Left ventricle myocardium inferior (tissue), 1 donor: ENCODE results near the gene IRF8. TPM values are rescaled to one million over a fixed set of nuclear protein-coding genes. Genes with fewer than 3 reads are reported as not detected.

Experiments used
- DNase-seq: peaks from one replicate; pipeline ENCODE4 v3.0.0-alpha.2; 2020
- H3K27ac ChIP-seq: fragments of 200-600 bp; replicated peaks from 2 replicates; pipeline ENCODE4 v1.8.0; 2021
- H3K27me3 ChIP-seq: fragments of 200-600 bp; 2 replicates; pipeline ENCODE4 v1.8.0; 2021; ENCODE audit warnings: low read depth
- H3K36me3 ChIP-seq: fragments of 200-600 bp; 2 replicates; pipeline ENCODE4 v1.8.0; 2021
- H3K4me1 ChIP-seq: fragments of 200-600 bp; 2 replicates; pipeline ENCODE4 v1.8.0; 2021
- H3K4me3 ChIP-seq: fragments of 200-600 bp; 2 replicates; pipeline ENCODE4 v1.8.0; 2021; ENCODE audit warnings: mild to moderate bottlenecking, moderate library complexity
- H3K9me3 ChIP-seq: fragments of 200-600 bp; replicated peaks from 2 replicates; pipeline ENCODE4 v1.8.0; 2021
- intact Hi-C: fragments of 100-400 bp; cut with micrococcal nuclease; formaldehyde crosslinking; loops from one replicate; pipeline ENCODE4 v1.11.0; 2022
- total RNA-seq: library from RNA; stranded (reverse); fragmentation: NEBNext Ultra II Directional; extraction: Animal tissue kit (Norgen Biotek cat#: 25700); gene quantifications from one replicate; pipeline ENCODE4 v1.2.1, GENCODE V29; 2021
- TF ChIP-seq, protein P1 (sequence below): fragments of 200-600 bp; IDR thresholded peaks from 2 replicates; pipeline ENCODE4 v1.8.0; 2021; ENCODE audit warnings: antibody characterized with exemption, mild to moderate bottlenecking, borderline replicate concordance
- donor health status: DM: no; HTN: yes; CAD: no; lungs with severe emphysema.

Gene IRF8
- total RNA-seq, 1 donor from 2014 or later = 2.7 TPM

GRCh38 chr16:85958731-85959130 lies 59.8 kb downstream of the IRF8 start:
- TF ChIP-seq, protein P1, sequence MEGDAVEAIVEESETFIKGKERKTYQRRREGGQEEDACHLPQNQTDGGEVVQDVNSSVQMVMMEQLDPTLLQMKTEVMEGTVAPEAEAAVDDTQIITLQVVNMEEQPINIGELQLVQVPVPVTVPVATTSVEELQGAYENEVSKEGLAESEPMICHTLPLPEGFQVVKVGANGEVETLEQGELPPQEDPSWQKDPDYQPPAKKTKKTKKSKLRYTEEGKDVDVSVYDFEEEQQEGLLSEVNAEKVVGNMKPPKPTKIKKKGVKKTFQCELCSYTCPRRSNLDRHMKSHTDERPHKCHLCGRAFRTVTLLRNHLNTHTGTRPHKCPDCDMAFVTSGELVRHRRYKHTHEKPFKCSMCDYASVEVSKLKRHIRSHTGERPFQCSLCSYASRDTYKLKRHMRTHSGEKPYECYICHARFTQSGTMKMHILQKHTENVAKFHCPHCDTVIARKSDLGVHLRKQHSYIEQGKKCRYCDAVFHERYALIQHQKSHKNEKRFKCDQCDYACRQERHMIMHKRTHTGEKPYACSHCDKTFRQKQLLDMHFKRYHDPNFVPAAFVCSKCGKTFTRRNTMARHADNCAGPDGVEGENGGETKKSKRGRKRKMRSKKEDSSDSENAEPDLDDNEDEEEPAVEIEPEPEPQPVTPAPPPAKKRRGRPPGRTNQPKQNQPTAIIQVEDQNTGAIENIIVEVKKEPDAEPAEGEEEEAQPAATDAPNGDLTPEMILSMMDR = no peak
- H3K36me3 ChIP-seq = no peaks in the 10 kb centered on the region
- H3K27ac ChIP-seq = no peak overlapping the region
- no peak for DNase-seq
- H3K9me3 ChIP-seq = no peaks in the 10 kb centered on the region
- no peak overlapping the region for H3K4me3 ChIP-seq
- H3K4me1 ChIP-seq = peaks cover 23% of the 10 kb centered on the region
- peaks cover 37% of the 10 kb centered on the region for H3K27me3 ChIP-seq
- intact Hi-C loops = no loop called here

- Histone ChIP-seq H3K27ac (no peak overlapping the region), H3K36me3 (no peaks in the 10 kb centered on the region), H3K9me3 (no peaks in the 10 kb centered on the region), H3K4me1 (peaks cover 32% of the 10 kb centered on the region), H3K4me3 (no peak overlapping the region), H3K27me3 (peaks cover 28% of the 10 kb centered on the region)
- intact Hi-C loops = no loop called here
- DNase-seq = no peak
- TF ChIP-seq, protein P1 = no peak
These were observed 60.7 kb downstream of the IRF8 start for GRCh38 chr16:85959686-85960085.

DNA sequence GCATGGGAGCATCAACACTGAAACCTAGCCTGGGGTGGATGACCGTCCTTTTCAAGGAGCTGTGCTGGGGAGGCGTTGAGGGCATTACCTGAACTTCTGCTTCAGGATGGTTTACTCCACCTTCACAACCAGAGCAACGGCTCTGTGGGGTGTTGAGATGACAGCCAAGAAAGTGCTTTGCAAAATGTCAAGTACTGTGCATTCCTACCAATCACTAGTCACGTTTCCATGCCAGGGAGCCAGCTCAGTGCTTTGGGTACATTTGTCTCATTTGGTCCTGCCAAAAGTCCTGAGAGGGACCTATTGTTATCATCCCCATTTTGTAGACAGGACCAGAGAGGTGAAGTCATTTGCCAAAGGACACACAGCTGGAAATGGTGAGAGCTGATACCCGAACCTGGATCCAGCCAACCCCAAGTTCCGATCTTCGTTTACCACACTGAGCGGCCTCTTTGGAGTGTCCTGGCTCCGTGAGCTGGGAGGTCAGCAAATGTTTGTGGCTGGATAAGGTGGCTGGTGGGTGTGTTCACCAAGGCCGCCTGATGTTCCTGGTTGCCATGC lies 61.6 kb downstream of the IRF8 start:
- peaks cover 32% of the 10 kb centered on the region for H3K4me1 ChIP-seq
- TF ChIP-seq, protein P1 = no peak
- intact Hi-C loops = no loop called here
- no peaks in the 10 kb centered on the region for H3K36me3 ChIP-seq
- peaks cover 19% of the 10 kb centered on the region for H3K27me3 ChIP-seq
- no peak overlapping the region for H3K4me3 ChIP-seq
- H3K27ac ChIP-seq = no peak overlapping the region
- H3K9me3 ChIP-seq = no peaks in the 10 kb centered on the region
- no peak for DNase-seq

DNA sequence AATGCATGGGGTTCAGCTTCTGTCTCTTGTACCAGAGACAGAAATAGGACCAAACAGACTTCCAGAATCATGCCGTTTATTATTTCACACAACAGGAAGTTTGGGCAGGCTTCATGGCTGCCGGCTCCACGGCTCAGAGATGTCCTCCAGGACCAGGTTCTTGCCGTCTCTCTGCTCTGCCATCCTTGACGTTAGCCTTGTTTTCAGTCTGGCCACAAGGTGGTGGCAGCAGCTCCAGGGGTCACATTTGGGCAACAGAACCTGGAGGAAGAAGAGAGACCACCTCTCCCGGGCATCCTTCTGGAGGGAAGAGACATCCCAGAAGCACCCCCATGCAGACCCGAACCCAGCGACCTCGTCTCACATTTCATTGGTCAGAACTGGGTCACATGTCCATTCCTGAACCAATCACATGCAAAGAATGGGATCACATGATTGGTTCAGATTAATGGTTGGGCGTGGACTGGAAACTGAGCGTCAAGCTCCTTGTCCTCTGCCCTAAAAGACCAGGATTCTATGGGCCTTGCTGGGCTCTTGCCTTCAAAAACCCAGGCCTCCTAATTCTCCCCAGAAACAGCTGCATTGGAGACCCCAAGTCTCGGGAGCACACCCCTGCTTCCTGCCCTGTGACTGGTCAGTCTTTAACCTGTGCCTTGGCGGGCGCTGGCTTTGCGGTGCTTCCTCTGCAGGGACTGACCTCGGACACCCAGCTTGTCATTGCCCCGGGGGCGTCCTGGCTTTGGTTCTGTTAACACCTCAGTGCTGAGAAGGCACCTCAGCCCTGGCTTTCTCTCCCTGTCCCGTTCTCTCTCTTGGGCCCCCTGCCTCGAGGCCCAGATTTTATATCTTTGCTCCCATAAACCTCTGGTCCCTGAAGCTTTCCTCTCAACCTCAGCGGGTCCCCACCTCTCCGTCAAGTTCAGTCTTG lies 63.3 kb downstream of the IRF8 start:
- Histone ChIP-seq H3K4me1 (peaks cover 32% of the 10 kb centered on the region), H3K4me3 (no peak overlapping the region), H3K36me3 (no peaks in the 10 kb centered on the region), H3K9me3 (no peaks in the 10 kb centered on the region), H3K27ac (no peak overlapping the region), H3K27me3 (peaks cover 4% of the 10 kb centered on the region)
- intact Hi-C loops = no loop called here
- TF ChIP-seq, protein P1 = no peak
- DNase-seq = no peak

- Histone ChIP-seq H3K36me3 (no peaks in the 10 kb centered on the region), H3K4me3 (no peak overlapping the region), H3K9me3 (no peaks in the 10 kb centered on the region), H3K4me1 (peaks cover 32% of the 10 kb centered on the region), H3K27ac (peak overlapping the region; percentile 70), H3K27me3 (peaks cover 9% of the 10 kb centered on the region)
- DNase-seq = peak; percentile 66
- intact Hi-C loops = no loop called here
- TF ChIP-seq, protein P1 = no peak
These were observed 64.9 kb downstream of the IRF8 start for GRCh38 chr16:85963753-85964285.
